Epithelial cell of esophagus (primary cell): Measurements from ENCODE around the gene WNT5B.
"Not testable (repeated sequence)": the region's sequence is repeated elsewhere in the genome, so short reads cannot be mapped to it uniquely, and the experiment has no call there.

Experiments
- DNase-seq: peaks from one replicate; pipeline ENCODE4 v3.0.0; 2010; ENCODE audit warnings: low read depth
- H3K4me3 ChIP-seq: 2 replicates; pipeline ENCODE4 v1.5.1; 2011; ENCODE audit warnings: mild to moderate bottlenecking, low read length, control low read depth
- TF ChIP-seq, protein P1 (sequence below): IDR thresholded peaks from 2 replicates; pipeline ENCODE4 v1.5.1; 2011; ENCODE audit warnings: low read depth, mild to moderate bottlenecking, low read length, control low read depth, inconsistent platforms; ENCODE audit not compliant: insufficient read depth; ENCODE audit errors: missing control alignments

WNT5B gene

GRCh38 chr12:1690578-1691122, 61.6 kb downstream of the WNT5B start, which contains the start of gene ADIPOR2:
TSS of gene ADIPOR2 (plus strand) at chr12:1691070. CDS start at chr12:1754344, 63,274 bp downstream.
- TF ChIP-seq, protein P1, sequence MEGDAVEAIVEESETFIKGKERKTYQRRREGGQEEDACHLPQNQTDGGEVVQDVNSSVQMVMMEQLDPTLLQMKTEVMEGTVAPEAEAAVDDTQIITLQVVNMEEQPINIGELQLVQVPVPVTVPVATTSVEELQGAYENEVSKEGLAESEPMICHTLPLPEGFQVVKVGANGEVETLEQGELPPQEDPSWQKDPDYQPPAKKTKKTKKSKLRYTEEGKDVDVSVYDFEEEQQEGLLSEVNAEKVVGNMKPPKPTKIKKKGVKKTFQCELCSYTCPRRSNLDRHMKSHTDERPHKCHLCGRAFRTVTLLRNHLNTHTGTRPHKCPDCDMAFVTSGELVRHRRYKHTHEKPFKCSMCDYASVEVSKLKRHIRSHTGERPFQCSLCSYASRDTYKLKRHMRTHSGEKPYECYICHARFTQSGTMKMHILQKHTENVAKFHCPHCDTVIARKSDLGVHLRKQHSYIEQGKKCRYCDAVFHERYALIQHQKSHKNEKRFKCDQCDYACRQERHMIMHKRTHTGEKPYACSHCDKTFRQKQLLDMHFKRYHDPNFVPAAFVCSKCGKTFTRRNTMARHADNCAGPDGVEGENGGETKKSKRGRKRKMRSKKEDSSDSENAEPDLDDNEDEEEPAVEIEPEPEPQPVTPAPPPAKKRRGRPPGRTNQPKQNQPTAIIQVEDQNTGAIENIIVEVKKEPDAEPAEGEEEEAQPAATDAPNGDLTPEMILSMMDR = no peak
- peak; percentile 97 for DNase-seq
- H3K4me3 ChIP-seq = peak within 1 kb of the TSS; percentile 93

DNA sequence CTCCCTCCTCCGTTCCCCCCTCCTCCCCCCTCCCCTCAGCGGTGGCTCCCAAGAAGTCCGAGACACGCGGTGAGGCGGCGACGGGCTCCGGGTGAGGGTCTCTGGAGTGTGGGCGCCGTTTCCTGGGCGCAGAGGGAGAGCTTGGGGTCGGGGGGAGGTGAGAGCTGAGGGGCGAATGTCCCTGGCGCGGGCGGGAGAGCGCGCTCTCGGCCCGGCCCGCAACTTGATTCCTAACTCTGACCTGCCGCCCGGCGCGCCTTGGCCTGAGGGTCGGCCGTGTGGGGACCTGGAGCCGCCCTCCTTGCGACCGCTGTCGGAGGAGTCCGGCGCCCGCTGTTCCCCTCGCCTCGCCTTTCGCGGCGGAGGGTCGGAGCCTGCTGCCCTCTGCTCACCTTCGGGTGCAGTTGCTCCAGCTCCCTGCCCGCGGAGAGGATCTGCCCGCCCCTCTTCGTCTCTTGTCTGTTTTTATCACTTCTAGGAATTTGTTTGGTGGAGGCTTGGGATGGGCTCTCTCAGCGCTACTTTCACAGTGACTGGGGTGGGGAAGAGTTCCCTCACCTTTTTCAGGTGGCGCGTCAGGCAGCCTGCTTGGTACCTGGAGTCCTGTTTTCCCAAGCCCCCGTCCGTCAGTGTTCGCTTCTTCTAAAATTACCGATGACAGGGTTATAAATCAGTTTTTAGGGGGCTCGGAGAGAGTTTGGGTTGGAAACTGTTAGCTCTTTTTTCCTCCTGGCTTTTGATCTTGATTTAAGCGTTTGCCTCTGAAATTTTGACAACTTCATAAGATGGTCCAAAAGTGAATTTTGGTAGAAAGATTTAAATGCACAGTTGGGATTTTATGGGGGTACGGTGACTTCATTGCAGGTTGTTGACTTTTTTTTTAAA, 62.3 kb downstream of the WNT5B start:
- TF ChIP-seq, protein P1 = no peak
- peak; percentile 57 for DNase-seq
- peak overlapping the region; percentile 93 for H3K4me3 ChIP-seq

DNA sequence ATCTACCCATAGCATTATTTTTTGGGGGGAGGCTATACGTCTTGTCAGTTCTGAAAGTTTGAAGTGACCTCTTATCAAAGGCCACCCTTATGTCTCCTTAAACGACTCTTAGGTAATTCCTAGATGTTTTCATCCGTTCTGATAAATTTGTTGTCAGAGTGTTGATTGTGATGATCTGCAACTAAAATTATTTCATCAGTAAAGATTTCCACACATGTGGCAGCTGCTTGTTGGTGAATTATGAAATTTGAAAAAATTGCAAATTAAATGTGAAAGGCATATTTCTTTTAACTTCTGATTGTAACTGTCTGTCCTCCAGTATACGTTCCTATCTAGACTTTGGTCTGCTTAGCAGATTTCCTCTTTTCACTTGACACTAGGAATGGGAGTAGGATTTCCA, 63.2 kb downstream of the WNT5B start:
- TF ChIP-seq, protein P1 = no peak
- no peak for DNase-seq
- H3K4me3 ChIP-seq = peak overlapping the region; percentile 93

DNA sequence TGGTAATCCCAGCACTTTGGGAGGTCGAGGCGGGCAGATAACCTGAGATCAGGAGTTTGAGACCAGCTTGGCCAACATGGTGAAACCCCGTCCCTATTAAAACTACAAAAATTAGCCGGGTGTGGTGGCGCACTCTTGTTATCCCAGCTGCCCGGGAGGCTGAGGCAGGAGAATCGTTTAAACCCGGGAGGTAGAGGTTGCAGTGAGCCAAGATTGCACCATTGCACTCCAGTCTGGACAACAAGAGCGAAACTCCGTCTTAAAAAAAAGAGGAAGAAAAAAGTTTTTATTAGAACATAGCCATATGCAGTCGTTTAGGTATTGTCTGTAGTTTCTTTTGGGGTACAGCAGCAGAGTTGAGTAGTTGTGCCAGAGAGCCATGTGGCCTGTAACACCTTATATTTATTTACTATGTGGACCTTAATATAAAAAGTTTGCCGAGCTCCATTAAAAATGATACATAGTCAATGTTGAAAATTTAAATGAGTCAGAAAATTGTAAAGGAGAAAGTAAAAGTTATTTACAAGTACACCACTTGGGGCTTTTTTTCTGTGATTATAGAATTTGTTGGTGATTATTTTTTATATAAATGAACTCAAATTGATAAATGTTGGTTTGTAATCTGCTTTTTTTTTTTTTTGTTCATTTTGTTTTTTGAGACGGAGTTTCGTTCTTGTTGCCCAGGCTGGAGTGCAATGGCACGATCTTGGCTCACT, 64.0 kb downstream of the WNT5B start:
- no peak for DNase-seq
- TF ChIP-seq, protein P1 = no peak

GRCh38 chr12:1695097-1695496, 66.1 kb downstream of the WNT5B start:
- H3K4me3 ChIP-seq, DNase-seq: not testable (repeated sequence)

More for the DNA sequence above, 64.0 kb downstream of the WNT5B start:
- no peak overlapping the region for H3K4me3 ChIP-seq

GRCh38 chr12:1695886-1696670, 67.0 kb downstream of the WNT5B start:
- DNase-seq = no peak
- no peak overlapping the region for H3K4me3 ChIP-seq
- TF ChIP-seq, protein P1 = no peak
